NCI-H2196 treated with DMSO at 0.1 percent for 48 hours (cell line): Measurements from ENCODE around the gene ADRA2B.
"Not testable (repeated sequence)": the region's sequence is repeated elsewhere in the genome, so short reads cannot be mapped to it uniquely, and the experiment has no call there.

Experiments
- DNase-seq: peaks from one replicate; lab custom pipeline; 2025; ENCODE audit not compliant: unreplicated experiment; lab: John Stamatoyannopoulos, UW

ADRA2B gene

GRCh38 chr2:96116424-96116878 is at the start of gene ADRA2B:
Gene ADRA2B, minus strand, starts transcription at chr2:96116571. Its CDS starts 422 bp downstream, at chr2:96116149.
- DNase-seq, result peak; percentile 53

DNA sequence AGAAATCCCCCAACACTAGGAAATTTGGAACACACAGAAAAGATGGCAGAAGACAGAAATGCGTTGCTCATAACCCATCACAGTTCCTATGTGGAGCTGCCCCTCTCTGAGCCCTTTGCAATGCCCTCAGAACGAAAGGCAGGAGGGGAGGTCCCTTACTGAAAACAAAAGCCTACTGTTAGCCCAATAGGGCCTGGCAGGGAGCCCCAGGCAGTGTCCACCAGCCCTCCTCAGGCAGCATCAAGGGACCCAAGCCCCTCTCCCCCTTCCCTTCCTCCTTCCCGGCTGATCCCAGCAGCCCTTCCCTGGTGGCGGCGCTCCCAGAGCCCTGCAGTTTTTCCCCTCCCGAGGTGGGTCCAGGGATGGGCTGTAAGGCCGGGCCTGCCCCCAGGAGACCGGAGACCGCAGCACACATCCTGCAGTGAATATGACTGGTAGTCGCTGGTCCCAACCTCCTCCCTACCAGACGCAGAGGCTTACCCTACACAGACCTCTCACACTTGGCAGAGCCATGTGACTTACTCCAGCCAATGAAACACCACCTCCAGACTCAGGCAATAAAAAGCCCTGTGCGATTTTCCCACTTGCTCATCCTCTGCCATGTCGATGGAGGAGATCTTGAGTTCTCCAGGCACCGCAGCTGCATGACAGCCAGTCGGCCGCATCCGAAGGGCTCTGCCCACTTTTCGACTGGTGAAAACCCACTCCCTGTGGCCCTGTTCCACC is 48.3 kb upstream of the ADRA2B start:
- DNase-seq, result no peak

DNA sequence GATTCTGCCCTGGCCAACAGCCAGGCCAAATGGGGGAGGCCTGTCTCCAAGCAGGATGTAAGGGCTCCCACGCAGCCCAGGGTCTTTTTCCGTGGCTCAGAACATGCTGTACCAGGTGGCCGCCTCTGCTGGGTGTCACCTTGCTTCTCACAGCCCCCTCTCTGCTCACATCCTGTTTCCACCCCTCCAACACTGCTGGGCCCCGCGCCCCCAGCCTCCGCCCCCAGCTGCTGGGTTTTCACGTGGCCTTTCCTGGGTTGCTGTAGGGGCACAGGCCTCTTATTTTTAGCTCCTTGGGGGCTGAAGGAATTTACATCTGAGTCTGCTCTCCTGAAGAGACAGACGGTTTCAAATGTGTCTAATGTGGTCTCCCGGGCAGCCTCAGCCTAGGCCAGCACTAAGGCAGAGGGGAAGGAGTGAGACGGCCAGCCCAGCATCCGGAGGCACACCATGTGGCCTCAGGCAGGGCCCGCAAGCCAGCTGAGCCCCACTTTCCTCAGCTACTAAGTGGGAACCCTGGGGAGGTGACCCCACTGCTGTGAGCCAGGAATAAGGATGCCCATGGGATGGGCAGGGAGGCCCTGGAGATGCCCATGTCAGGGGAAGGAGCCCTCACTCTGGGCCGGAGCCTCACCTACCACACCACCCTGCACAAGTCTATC is 47.5 kb upstream of the ADRA2B start:
- DNase-seq, result no peak

- no peak for DNase-seq
These were observed 47.0 kb upstream of the ADRA2B start for GRCh38 chr2:96163415-96163767.

GRCh38 chr2:96161898-96162297 is 45.5 kb upstream of the ADRA2B start:
- no peak for DNase-seq

DNA sequence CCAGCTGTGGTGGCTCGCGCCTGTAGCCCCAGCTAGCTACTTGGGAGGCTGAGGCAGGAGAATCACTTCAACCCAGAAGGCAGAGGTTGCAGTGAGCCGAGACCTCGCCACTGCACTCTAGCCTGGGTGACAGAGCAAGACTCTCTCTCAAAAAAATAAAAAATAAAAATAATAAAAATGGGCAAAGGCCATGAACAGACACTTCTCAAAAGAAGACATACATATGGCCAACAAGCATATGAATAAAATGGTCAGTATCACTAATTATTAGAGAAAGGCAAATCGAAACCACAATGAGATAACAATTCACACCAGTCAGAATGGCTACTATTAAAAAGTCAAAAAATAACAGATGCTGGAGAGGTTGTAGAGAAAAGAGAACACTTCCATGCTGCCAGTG is 44.0 kb upstream of the ADRA2B start:
- DNase-seq, result not testable (repeated sequence)

- no peak for DNase-seq
These were observed 42.9 kb upstream of the ADRA2B start for GRCh38 chr2:96159084-96159830.

GRCh38 chr2:96158554-96158940 is 42.2 kb upstream of the ADRA2B start:
- DNase-seq, result no peak

DNA sequence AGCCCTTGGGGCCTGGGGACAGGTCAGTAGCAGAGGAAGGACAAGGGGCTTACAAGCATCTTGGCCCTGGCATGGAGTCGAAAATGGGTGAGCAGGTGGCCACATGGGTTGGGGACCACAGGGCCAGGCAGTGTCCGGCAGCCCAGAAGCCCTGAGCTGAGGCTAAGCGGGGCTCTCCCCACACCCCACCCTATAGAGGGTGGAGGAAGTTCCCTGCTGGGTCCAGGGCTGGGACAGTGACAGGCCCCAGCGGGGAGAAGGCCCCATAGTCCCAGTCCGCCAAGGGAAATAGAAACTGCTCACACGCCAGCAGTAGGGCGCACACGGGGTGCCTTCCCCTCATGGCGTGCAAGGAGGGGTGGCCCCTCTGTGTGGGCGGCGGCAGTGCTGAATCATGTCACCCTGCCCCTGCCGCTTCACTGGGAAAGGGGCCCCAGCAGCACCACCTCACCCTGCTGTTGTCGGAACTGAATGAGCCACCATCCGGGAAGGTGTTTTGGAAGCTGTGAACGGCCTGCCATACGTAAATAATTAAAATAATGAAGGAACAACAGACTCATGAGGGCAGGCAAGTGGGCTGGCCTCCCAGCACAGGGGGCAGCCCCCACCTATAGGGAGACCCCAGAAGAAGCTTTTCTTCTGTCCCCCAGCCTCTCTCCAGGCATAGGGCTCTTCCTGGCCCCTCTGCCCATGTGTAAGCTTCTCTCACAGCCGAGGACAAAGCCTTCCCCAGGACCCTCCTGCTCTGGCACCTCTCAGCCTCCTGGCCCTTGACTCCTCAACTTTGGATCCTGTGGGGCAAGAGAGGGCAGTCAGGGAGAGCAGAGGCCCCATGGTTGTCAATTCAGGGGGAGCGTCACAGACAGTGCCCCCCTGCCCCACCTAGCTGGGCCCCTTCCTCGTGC is 41.5 kb upstream of the ADRA2B start:
- no peak for DNase-seq

GRCh38 chr2:96156926-96157648 is 40.7 kb upstream of the ADRA2B start:
- no peak for DNase-seq

DNA sequence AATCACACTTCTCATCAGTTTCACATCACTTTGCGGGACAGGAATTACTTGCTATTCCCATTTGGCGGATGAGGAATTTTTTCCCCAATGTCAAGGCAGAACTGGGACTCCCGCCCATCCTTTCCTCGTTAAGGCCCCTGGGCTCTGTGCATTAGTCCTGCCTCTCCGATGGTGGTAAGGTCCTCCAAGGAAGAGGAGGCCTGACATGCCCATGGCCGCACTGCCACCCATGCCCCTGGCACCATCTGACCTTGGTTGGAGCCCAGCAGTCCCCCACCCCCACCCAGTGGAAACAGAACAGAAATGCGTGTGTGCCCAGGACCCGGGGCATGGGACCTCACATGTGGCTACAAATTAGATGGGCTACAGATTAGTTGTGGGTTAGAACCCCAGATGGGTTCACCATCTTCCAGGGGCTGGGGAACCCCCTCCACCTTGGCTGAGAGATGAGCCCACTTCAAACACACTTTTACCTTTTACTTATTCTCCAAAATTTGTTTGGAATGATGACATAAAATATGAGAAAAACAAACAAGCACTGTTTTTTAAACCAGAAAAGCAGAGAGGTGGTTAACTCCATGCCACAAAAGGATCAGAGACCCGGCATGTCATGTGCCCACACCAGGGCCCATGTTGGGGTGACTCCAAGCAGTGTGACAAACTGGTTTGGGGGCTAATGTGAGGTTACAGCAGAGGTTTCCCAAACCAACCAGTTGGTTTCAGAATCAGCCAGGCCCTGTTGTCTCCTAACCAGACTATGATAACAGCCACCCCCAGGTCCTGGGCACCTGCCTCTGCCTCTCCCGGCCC is 39.8 kb upstream of the ADRA2B start:
- DNase-seq, result no peak

- DNase-seq, result no peak
These were observed 38.4 kb upstream of the ADRA2B start for GRCh38 chr2:96154506-96155380.

DNA sequence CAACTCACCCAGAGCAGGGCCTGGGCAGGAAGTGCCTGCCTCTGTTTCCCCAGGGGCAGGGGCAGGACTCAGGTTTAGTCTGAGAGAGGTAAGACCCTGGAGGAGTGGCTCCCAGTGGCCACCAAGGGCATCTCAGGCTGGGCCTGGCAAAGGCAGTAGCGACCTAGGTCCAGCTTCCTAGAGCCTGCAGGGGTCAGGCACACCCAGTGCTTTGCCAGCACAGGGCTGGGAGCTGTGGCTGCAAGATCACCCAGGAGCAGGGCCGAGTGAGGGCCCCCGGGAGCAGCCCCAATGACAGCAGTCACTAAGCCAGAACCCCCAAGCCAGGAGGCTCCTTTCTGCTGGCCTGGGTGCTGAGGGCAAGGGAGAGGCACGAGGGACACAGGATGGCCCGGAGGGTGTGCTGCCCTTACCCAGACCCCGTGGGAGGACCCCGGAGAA is 37.6 kb upstream of the ADRA2B start:
- no peak for DNase-seq

GRCh38 chr2:96153291-96153713 is 36.9 kb upstream of the ADRA2B start:
- DNase-seq, result no peak

DNA sequence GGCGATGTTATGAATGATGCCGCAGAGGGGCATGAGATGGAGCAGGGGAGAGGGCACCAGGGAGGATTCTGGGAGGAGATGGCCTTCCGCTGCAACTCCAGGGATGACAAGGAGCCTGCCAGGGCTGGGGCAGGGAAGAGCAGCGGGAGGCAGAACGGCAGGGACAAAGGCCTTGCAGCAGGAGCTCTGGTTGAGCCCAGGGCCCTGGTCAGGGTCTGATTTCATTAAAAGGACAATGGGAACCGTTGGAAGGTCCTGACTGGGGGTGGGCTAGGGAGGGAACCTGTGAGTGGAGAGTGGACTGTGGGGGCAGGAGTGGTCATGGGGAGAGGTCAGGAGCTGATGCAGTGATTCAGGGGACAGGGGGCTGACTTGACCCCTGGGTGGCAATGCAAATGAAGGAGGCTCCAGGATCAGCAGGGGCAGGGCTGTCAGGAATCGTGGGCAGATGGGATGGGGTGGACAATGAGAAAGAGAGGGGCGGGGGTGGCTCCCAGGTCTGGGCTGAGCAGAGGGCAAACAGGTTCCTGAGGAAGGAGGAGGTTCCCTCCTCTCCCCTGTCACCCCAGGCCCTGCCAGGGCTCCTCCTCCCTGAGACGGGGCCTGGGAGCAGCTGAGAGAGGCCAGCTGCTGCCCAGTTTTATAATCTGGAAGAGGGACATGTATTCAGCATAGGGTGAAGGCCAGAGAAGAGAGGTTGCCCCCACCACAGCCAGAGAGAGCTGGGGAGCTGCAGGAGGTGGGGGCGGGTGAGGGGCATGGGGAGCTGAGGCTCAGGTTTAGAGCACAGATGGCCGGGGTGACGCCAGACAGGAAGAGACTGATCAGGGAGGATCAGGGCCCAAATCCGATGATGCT is 36.2 kb upstream of the ADRA2B start:
- DNase-seq, result no peak

DNA sequence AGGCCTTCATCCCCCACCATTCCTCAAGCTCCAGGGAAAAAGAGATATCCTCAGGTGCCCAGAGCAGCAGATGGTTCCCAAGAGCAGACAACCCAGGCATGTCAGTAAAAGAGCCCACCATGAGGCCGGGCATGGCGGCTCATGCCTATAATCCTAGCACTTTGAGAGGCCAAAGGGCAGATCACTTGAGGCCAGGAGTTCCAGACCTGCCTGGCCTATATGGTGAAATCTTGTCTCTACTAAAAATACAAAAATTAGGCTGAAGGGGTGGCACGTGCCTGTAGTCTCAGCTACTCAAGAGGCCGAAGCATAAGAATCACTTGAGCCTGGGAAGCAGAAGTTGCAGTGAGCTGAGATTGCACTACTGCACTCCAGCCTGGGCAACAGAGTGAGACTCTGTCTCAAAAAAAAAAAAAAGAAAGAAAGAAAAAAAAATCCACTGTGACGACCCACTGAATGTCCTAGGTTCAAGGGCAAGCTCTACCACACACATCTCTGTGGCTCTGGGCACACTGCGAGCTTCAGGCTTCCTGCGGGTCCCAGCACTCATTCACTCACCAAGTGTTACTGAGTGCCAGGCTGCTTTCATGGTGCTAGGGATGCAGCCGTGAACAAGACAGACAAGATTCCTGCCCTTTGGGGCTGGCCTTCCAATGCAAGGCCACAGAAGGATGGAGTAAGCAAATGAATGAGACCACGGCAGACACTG is 35.4 kb upstream of the ADRA2B start:
- no peak for DNase-seq
